Measurements from ENCODE around the gene TMEM229A.

Gene TMEM229A

DNA sequence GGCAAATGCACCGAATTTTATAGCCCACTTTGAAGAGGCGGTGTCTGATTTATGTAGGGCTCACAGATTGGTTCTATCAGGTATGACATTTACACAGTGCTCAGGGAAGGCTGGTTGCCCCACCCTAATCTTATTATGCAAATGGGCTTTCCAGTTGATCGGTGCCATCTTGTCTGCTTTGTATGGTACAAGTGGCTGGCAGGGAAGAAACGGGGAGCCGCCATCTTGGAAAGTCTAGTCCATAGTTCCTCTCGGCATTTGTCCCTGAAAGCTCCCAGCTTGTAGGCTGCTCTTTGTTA lies 36.6 kb downstream of the TMEM229A start:
- no peak for DNase-seq (ENCODE audit: low spot score)
- Histone ChIP-seq H3K27ac (no peak overlapping the region), H3K4me3 (no peak overlapping the region)
- TF ChIP-seq, protein P1, sequence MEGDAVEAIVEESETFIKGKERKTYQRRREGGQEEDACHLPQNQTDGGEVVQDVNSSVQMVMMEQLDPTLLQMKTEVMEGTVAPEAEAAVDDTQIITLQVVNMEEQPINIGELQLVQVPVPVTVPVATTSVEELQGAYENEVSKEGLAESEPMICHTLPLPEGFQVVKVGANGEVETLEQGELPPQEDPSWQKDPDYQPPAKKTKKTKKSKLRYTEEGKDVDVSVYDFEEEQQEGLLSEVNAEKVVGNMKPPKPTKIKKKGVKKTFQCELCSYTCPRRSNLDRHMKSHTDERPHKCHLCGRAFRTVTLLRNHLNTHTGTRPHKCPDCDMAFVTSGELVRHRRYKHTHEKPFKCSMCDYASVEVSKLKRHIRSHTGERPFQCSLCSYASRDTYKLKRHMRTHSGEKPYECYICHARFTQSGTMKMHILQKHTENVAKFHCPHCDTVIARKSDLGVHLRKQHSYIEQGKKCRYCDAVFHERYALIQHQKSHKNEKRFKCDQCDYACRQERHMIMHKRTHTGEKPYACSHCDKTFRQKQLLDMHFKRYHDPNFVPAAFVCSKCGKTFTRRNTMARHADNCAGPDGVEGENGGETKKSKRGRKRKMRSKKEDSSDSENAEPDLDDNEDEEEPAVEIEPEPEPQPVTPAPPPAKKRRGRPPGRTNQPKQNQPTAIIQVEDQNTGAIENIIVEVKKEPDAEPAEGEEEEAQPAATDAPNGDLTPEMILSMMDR (IDR thresholded peaks at IDR 0.05), result no peak

DNA sequence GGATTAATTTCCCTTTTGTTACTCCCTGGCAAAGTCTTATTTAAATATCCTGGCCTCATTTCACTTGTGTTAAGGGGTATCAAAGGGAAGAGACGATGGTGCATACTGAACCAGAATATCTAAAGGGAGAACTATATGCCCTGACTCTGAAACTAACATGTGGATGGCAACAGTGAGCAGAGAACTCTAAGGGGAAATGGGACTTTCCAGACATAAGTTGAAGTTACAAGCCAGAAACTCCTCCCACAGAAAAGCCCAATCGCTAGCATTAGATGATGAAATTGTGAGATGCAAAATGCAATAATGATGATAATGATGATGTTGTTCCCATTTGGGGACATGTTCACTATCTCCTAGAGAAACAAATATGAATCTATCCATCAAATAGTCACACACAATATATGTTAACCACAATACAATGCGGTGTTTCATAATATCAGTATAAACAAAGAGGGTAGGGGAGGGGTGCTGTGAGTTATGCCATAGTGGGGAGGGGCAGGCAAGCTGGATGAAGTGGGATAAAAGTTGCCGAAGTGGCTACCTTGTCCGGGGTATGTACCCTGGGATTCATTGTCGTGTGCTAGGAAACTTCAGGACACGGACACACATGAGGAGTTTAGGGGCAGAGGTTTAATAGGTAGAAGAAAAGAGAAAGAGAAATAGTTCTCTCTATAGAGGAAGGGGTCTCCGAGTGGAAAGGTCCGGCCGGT lies 37.1 kb downstream of the TMEM229A start:
- Histone ChIP-seq H3K4me3 (no peak overlapping the region), H3K27ac (no peak overlapping the region)
- TF ChIP-seq, protein P1 (IDR thresholded peaks at IDR 0.05), result no peak
- DNase-seq (ENCODE audit: low spot score), result no peak

DNA sequence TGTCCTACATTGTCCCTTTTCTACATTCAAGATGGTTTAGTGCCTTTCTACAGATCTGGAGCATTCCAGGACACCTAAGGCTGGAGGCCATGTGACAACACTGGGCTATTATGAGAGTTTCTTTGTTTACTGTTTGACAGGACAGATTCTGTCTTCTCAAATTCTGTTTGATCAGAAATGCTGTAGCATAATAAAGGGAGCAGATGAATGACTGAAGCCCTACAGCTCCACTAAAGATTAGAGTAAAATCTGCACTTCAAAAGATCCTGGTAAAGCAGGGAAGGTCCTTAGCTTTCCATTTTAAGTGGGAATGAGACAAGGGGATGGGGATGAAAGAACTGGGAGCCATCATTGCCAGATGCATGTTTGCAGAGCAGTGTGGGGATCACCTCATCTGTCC lies 38.4 kb downstream of the TMEM229A start:
- no peak for DNase-seq (ENCODE audit: low spot score)
- TF ChIP-seq, protein P1 (IDR thresholded peaks at IDR 0.05), result no peak
- no peak overlapping the region for H3K4me3 ChIP-seq
- no peak overlapping the region for H3K27ac ChIP-seq

DNA sequence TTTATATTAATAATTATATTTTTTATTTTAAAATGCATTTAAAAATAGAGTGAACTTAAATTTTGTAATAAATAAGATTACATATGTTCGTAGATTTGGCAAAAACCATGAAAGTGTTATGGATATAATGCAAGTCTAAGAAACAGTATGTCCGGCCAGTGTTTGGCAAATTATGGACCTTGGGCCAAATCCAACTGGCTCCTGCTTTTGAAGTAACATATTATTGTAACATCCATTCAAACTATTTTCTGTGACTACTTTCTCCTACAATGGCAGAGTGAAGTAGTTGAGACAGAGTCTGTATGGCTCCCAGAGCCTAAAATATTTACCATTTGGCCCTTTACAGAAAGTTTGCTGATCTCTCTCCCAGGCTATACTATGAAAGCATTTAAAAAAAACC lies 38.9 kb downstream of the TMEM229A start:
- Histone ChIP-seq H3K27ac (no peak overlapping the region), H3K4me3 (no peak overlapping the region)
- DNase-seq (ENCODE audit: low spot score), result no peak
- TF ChIP-seq, protein P1 (IDR thresholded peaks at IDR 0.05), result no peak

DNA sequence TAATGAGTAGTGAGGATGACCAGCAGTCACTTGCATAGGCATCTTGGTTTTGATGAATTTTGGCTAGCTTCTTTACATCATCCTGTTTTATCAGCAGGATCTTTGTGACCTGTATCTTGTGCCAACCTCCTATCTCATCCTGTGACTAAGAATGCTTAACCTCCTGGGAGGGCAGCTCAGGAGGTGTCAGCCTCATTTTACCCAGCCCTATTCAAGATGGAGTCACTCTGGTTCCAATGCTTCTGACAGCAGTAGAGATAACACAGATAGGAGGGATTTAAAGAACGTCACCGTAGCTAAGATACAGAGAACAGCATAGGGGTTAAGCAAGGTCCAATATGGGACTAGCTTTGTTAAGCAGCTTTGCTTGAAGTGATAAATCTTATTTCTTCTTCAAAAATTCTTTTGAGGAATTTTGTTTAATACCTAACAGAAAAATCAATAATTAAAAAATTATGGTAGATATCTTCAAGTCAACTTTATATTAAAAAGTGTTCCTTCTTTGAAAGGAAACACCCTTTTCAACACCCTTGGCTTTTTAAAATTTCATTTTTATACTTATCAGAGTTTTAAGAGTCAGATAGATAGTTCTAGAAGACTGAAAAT lies 39.9 kb downstream of the TMEM229A start:
- DNase-seq (ENCODE audit: low spot score), result no peak

DNA sequence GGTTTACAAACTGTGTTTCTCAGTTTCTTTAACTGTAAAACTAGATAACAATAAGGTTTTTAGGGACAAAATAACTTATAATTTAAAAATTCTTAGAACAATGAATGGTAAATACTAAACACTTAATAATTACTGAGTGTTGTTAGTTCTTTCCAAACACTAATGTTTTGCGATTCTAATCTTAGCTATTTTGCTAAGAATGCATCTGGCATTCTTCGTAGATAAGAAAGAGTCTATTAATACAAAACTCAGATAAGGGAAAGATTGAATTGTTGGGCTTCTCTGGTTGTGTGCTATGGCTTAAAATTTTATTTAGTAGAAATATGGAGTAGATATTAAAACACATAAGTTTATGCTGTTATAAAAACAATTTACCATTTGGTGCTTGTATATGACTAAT lies 45.4 kb downstream of the TMEM229A start:
- no peak overlapping the region for H3K4me3 ChIP-seq
- TF ChIP-seq, protein P1 (IDR thresholded peaks at IDR 0.05), result no peak
- no peak overlapping the region for H3K27ac ChIP-seq
- no peak for DNase-seq (ENCODE audit: low spot score)

More for the DNA sequence above, 39.9 kb downstream of the TMEM229A start:
- no peak overlapping the region for H3K4me3 ChIP-seq
- TF ChIP-seq, protein P1 (IDR thresholded peaks at IDR 0.05), result no peak
- H3K27ac ChIP-seq, result no peak overlapping the region

All from coronary artery (tissue), 2 donors.